Activated T-cell treated with anti-CD3 and anti-CD28 coated beads for 1 hour (primary cell): ENCODE measurements around the gene TPO.

Source experiments
- DNase-seq: peaks from one replicate; pipeline ENCODE4 v3.0.0-alpha.2; 2020; ENCODE audit warnings: low read depth

Gene TPO

DNA sequence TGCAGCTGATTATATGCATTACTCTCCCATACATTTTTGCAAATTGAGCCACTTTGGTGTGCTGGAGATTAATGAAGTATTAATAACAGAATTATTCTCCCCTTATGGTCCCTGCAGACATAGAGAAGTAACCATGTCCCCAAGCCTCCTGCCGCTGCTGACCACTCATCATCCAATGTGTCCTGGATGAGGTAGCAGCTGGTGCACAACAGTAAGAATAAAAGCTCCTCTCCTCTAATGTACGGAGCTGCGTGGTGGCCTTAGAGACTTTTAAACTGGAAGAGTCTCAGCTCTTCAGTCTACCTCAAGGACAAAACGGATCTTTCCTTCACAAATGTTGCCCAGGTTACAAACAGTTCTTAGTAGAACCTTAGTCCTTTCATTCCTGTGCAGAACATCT is 37.7 kb downstream of the TPO start:
- DNase-seq = no peak

DNA sequence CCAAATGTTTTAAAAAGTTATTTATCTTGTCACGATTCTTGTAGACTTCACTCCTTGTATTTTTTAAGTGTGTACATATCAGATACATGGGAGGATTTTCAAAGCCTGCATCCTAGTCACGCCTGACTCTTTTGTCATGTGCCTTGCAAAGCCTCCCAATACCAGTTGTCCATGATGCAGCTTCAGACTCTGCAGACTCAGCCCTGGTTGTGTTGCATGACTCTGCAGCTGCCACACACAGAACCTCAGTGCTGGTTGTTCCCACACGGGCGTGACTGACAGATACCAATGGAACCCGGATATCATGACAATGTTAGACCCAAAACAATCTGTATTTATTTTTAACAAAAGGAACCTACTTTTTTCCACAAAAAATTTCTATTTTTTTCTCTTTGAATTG is 38.2 kb downstream of the TPO start:
- DNase-seq = no peak

DNA sequence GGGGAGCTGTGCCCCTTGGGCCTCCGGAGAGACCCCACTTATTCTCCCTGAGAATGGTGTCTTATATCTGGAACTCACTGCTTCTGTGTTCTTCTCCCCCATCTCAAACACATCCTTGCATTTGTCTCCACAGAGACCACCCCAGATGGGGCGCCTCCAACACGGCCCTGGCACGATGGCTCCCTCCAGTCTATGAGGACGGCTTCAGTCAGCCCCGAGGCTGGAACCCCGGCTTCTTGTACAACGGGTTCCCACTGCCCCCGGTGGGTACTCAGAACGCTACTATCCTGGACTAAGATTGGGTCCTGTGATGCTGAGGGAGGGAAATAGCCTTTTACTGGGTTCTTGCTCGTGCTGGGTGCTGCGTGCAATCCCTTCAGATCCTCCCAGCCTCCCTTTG is 40.3 kb downstream of the TPO start:
- no peak for DNase-seq

DNA sequence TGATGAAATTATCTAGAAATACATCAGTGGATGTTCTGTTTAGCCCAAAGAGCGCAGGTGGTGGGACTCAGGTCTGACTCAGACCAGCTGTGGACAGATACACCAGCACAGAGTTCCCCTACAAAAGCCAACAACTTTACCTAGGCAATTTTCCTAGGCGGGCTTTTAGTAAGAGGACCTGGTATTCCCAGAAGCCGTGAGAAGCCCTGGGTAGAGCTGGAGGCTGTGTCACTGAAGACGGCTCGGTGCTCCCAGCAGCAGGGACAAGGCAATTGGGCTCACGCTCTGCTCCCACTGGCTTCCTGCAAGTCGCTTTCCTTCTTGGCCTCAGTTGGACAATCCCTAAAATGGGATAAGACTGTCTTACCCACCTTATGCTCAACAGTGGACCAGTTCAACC is 41.1 kb downstream of the TPO start:
- DNase-seq = no peak

DNA sequence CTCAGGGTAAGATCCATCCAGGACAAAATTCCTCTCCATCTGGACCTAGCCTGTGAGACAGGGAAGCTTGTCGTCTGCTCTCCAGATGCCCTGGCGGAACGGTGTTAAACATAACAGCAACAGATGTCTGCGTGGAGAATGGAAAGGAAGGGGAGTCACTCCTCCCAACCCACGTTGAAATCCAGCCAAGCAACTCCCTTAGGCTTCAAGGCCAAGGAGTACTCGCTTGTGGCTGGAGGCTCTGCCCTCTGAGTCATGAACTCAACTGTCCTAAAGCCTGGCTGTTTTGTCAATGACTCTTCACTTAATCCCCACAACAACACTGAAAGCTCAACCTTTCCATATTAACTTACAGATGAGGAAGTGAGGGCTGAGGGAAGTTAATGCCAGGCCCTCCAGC is 42.2 kb downstream of the TPO start:
- DNase-seq = no peak

DNA sequence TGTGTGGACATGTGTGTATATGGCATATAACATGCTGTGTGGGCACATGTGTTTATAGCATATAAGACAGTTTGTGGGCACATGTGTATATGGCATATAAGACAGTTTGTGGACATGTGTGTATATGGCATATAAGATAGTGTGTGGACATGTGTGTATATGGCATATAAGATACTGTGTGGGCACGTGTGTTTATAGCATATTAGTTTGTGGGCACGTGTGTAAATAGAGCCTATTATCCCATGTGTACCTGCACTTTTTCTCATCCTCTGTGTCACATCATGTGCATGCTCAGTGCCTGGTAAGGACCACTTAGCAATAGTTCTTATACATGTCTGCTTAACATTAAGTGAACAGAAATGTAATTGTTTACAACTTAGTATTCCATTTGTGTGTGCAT is 45.2 kb downstream of the TPO start:
- DNase-seq = no peak

DNA sequence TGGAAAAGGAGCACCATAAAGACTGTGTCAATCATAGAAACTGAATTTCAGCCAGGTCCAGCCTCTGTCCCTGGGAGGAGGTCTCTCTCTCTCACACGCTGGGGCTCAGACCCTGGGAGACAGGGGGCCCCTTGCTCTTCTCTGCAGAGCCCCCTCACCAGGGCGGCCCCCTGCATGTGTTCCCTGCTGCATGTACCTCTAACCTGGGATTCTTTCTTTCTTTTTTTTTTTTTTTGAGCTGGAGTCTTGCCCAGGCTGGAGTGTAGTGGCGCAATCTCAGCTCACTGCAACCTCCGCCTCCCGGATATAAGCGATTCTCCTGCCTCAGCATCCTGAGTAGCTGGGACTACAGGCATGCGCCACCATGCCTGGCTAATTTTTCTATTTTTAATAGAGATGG is 46.5 kb downstream of the TPO start:
- no peak for DNase-seq

DNA sequence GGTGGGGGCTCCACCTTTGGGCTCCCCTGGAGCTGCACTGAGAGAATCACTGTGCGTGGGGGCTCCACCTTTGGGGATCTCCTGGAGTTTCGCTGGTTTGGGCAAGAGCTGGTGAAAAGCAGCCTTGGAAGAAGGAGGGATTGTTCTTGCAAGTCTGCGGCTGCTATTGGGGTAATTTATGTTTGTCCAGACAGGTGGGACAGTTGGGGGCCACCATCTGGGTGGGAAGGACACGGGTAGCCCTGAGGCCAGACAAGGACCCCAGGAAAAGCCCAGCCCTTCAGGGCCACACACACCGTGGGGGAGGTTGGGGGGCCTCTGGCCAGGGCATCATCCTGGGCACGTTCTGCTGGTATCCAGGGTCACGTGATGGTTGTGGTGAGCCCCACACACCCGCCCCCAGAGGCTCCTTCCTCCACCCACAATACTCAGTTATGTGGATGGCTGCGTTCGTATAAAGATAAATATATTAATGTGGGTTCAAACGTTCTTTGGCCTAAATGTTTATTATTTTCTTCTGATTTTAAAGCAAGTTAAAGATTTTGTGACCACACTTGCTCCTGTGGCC is 47.7 kb downstream of the TPO start:
- DNase-seq = no peak

DNA sequence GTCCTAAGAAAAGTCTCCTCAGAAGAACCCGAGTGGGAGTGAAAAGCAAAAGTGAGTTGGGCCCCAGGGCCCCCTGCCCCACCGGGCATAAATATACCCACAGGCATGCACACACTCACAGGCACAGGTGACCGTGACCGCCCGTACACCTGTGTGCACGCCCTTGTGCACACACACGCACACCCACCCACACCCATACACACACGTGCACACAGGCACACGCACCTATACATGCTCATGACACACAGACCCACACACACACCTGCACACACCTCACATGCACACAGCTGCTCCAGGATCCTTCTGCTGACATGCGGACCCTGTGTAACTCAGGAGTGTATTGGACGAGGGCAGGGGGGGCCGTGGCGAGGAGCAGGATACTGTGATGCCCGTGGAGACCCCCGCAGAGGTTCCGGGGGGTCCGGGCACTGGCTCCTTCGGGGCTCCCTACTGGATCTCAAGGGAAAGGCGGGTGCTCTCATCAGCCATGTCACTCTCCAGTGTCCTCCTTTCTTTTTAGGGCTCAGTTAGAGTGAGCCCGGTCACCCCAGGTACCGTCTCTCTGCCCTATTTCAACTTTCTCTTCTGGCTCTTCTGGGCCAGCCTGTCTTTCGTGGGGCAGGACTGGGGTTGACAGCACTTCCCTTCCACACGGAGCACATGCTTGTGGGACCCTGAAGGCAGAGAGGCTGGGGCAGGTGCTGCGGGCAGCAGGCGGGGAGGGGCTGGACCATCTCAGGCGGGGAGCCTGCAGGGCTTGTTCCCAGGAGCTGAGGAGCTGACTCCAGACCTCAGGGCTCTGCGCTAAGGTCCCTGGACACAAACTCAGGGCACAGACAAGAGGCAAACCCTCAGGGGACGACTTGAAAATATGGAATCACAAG is 48.5 kb downstream of the TPO start:
- no peak for DNase-seq

DNA sequence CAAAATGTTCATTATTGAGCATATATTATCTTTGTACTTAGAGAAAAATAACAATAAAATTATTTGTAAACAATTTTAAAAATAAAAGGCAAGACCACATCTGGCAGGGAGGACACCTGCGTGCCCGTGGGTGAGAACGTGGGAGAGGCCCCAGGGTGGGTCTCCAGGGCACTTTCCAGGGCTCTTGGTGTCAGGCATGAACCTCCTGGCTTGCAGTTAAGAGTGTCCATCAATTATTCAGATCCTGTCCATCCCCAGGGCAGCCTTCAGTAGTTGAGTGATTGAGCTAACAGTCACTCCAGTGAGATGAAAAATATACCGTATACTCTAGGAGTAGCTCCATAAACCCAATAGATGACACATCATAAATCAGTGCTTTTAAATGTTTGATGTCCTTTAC is 49.7 kb downstream of the TPO start:
- DNase-seq = no peak

DNA sequence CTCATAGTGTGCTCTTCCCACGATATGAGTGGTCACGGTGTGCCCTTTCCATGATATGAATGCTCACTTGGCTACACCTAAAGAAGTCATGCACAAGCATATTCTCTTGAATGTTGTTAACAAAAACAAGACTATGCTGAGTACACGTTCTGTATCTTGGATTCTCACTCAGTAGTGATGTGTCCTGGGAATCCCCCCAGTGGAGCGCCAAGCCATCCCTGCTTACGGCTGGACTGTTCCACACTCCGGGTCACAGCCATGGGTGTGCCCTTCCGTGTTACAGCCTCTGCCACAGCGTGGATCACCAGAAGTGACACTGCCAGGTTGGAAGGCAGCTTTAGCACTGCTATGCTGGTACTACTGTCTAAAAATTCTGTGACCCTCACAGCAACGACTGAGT is 59.1 kb downstream of the TPO start:
- DNase-seq = no peak

DNA sequence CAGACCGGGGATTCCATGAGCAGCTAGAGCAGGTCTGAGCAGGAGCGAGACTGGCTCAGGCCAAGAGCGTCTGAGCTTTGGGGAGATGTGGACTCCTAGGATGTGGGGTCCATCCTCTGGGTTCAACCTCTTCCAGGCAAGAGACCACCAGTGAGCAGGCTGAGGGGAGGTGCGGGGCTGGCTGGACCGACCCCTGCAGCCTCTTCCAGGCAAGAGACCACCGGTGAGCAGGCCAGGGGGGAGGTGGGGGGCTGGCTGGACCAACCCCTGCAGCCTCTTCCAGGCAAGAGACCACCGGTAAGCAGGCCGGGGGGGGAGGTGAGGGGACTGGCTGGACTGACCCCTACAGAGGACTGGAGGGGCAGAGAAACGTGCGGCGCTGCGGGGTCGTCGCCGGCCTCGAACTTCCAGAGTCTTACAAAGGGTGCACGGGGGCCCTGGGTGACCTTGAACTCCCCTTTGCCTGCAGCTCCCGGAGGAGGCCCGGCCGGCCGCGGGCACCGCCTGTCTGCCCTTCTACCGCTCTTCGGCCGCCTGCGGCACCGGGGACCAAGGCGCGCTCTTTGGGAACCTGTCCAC is 63.4 kb downstream of the TPO start:
- DNase-seq = no peak

DNA sequence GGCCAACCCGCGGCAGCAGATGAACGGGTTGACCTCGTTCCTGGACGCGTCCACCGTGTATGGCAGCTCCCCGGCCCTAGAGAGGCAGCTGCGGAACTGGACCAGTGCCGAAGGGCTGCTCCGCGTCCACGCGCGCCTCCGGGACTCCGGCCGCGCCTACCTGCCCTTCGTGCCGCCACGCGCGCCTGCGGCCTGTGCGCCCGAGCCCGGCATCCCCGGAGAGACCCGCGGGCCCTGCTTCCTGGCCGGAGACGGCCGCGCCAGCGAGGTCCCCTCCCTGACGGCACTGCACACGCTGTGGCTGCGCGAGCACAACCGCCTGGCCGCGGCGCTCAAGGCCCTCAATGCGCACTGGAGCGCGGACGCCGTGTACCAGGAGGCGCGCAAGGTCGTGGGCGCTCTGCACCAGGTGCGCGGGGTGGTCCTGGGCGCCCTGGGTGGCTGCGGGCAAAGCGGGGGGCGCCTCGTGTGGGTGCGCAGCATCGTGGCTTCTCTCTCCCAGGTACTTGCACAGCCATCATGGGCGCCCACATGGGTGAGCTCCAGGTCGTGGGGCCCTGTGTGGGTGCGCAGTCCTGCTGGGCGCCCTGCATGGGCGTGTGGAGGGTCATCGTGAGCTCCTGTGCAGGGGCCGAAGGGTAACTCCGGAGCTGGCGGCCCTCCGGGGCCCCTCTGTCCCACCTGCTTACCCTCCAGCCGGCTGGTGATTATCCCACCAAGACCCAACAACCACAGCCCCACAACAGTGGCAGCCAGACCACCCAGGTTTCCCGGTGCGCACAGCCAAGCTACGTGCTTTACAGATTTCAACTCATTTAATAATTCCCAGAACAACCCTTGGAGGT is 64.2 kb downstream of the TPO start:
- no peak for DNase-seq

DNA sequence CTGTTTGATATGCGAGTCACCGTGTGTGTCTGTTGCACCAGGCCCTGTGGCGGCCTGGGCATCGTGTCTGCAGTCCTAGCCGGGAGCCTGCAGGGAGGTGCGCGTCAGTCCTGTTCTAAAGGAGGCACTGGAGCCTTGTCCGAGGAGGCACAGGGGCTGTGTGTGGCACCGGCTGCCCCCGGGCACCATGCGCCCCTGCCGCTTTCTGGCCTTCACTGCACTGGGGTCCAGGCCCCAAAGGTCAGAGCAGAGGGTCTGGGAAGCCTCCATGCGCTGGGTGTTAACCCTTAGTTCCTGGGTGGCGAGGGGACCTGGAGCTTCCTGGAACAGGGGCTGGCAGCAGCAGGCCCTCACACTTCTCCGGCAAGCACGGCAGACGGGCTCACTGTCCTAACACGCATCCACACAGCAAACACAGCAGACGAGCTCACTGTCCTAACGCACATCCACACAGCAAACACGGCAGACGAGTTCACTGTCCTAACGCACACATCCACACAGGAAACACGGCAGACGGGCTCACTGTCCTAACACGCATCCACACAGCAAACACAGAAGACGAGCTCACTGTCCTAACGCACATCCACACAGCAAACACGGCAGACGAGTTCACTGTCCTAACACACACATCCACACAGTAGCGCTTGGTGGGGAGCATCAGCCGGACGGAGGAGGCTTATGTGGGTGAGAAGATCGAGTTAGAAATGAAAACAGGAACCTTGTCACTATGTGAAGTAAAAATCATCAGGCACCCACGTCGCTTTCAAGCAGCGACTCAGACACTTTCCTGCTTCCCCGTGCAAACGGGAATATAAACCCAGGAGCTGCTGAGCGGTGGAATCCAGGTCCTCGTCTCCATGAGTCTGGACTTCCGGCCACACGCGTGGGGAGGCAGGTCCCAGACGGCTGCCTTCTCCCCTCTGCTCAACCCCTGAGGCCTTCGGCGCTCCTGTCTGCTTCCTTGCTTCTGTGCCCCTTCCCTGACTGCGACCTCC is 65.3 kb downstream of the TPO start:
- DNase-seq = no peak

DNA sequence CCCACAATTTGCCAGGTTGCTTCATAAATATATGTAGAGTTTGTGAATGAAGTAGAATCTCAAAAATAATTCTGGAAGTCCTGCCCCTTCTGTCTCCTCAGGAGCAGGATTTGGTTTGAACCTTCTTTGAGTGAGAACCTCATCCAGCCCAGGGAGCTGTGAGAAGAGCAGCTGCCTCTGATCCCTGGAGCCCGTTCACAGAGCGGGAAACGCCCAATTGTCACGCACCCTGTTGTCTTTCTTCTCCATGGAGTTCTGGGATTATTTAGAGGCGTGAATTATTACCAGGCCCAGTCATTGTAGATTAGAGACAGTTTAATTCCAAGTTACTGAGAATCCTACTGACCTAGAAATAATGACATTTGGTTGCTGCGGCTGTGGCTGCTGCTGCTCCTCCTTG is 66.1 kb downstream of the TPO start:
- DNase-seq = no peak

DNA sequence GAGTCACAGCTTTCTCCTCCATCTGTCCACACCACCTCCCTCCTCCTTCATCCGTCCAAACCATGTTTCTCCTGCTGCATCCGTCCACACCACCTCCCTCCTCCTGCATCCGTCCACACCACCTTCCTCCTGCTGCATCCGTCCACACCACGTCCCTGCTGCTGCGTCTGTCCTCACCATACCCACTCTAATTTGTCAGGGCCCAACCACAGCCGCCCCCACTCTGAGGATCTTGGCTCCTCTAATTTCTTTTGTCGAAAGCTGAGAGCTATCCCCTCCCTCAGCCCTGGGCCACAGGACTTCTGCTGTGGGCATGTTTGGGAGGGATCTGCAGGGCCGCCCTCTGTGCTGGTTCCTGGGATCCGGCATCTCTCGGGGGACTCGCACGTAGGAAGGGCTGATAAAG is 67.4 kb downstream of the TPO start:
- DNase-seq = no peak

DNA sequence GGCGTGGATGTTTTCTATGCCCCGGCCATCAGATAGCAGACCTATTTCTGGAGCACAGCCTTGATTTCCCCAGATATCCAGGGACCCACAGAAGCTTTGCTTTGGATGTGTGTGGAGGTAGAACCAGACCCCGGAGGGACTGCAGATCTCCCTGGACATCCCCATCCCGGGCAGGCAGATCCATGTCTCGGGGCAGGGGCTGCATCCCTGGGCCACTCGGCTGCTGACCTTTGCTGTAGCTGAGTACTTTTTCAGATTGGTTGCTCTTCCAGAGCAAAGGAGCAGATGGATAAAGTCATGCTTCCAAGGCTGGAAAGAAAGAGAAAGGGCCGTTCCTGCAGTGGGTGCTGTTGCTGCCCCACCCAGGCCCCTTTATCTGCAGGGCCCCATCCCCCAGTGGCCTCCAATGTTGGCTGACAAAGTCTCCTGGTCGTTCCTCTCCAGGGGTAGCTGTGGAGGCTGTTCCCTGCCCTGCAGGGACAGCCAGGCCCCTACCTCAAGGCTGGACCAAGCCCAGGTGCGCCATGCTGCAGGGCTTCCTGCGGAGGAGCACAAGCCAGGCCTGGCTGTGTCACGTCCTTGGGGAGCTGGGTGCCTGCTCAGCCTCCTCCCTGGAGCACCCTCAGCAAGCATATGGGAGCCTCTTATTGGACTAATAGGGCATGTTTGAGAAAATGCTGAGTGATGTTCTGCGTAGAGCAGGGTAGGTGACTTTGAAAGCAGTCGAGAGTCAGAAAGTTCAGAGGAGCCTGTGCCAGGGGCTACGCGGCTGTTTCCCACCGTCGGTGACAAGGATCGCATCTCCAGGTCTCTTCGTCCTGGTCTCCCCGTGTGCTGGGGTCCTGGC is 68.4 kb downstream of the TPO start:
- DNase-seq = no peak

DNA sequence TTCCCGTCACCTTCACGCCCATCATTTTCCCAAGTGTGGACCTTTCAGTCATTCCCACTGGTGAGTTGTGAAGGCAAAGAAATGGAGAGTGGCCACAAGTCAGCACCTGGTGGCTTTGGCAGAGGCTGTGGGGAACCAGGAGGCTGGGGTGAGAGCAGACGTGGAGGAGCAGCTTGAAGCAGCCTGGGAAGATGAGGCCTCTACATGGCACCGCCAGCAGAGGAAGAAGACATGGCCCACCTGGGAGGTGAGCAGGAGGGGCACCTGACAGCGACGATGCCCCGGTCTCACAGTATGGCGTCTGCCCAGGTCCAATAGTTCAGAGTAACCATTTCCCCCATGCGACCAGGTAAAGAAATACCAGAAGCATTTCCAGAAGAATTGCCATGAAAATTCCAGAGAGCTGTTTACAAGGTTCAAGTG is 69.0 kb downstream of the TPO start:
- DNase-seq = no peak

DNA sequence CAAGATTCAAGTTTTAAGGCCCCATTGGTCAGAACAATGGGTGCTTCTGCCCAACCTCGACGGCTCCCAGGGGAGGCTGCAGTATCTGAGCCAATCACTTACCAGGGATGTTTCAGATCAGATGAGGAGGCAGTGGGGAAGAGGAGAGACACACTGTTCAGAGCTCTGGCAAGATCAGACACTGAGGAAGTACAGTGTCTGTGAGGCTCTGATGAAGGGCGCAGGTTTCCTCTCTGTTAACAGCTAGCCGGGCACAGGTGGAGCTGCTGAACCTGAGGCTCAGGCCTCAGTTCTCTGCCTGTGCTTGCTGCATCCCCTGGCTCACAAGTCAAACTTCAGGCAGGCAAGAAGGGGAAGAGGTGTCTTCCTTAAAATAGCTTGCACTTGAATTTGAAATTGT is 69.7 kb downstream of the TPO start:
- DNase-seq = no peak

DNA sequence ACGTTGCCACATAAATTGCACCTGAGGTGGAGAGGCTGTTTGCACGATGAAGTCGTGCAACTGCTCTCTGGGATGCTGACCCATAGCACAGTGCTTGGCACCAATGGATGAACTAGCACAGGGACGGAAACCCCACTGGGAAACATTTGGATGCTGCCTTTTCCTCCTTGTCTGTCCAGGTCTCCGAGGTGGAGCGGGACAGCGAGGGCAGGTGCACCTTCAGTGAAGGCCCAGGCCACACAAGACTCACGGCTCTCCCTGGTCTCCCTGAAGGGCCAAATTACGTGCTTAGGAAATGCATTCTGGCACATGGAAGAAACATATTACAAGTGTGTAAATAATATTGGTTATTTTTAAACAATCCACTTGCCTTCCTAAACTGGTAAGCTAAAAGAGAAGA is 70.3 kb downstream of the TPO start:
- no peak for DNase-seq
